Measurements from ENCODE around the gene CPAMD8.
"Not testable (repeated sequence)": the region's sequence is repeated elsewhere in the genome, so short reads cannot be mapped to it uniquely, and the experiment has no call there.

The CPAMD8 gene

GRCh38 chr19:17021328-17021727 lies 5.3 kb downstream of the CPAMD8 start:
- peaks cover 18% of the 10 kb centered on the region for H3K27me3 ChIP-seq (ENCODE audit: insufficient read depth, low read length)
- H3K36me3 ChIP-seq (ENCODE audit: insufficient read depth, low read depth, low read length), result no peaks in the 10 kb centered on the region; the same call in 1 of the 2 replicates
- no peak overlapping the region for H3K27ac ChIP-seq (ENCODE audit: low read length)
- H3K4me1 ChIP-seq (ENCODE audit: insufficient read depth, low read length), result peaks cover 5% of the 10 kb centered on the region; the same call in 1 of the 2 replicates
- no peaks in the 10 kb centered on the region; the same call in 1 of the 2 replicates for H3K9me3 ChIP-seq (ENCODE audit: insufficient read depth, low read depth, low read length)
- H3K9ac ChIP-seq (ENCODE audit: low read depth, low read length), result no peak overlapping the region
- H3K4me3 ChIP-seq (ENCODE audit: low read length), result no peak overlapping the region

DNA sequence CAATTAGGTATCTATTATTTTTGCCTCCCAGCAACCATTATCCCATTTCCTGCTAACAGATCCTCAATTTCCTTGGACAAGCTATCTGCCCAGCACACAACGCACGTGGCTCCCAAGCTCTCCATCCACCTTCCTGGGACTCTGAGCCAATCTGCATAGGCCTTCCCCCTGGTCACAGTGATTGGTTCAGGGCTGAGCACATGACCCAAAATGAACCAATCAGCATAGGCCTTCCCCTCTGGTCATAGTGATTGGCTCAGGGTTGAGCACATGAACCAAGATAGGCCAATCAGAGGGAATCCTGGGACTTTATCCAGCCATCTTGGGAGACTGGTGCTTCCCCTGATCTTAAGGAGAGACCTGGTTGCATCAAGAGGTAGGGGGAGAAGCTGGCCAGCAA lies 5.8 kb downstream of the CPAMD8 start:
- H3K4me3 ChIP-seq (ENCODE audit: low read length), result no peak overlapping the region
- H3K9me3 ChIP-seq (ENCODE audit: insufficient read depth, low read depth, low read length), result no peaks in the 10 kb centered on the region; the same call in 1 of the 2 replicates
- H3K36me3 ChIP-seq (ENCODE audit: insufficient read depth, low read depth, low read length), result no peaks in the 10 kb centered on the region; the same call in 1 of the 2 replicates
- H3K27ac ChIP-seq (ENCODE audit: low read length), result no peak overlapping the region
- H3K27me3 ChIP-seq (ENCODE audit: insufficient read depth, low read length), result peaks cover 13% of the 10 kb centered on the region
- H3K4me1 ChIP-seq (ENCODE audit: insufficient read depth, low read length), result peaks cover 5% of the 10 kb centered on the region; the same call in 1 of the 2 replicates
- H3K9ac ChIP-seq (ENCODE audit: low read depth, low read length), result no peak overlapping the region

- H3K36me3 ChIP-seq (ENCODE audit: insufficient read depth, low read depth, low read length), result no peaks in the 10 kb centered on the region; the same call in 1 of the 2 replicates
- H3K9me3 ChIP-seq (ENCODE audit: insufficient read depth, low read depth, low read length), result no peaks in the 10 kb centered on the region; the same call in 1 of the 2 replicates
- H3K27ac ChIP-seq (ENCODE audit: low read length), result no peak overlapping the region
- H3K4me3 ChIP-seq (ENCODE audit: low read length), result no peak overlapping the region
- peaks cover 9% of the 10 kb centered on the region for H3K27me3 ChIP-seq (ENCODE audit: insufficient read depth, low read length)
- no peak overlapping the region for H3K9ac ChIP-seq (ENCODE audit: low read depth, low read length)
- H3K4me1 ChIP-seq (ENCODE audit: insufficient read depth, low read length), result peaks cover under 1% of the 10 kb centered on the region; the same call in 1 of the 2 replicates
Measured at GRCh38 chr19:17020385-17020784, 6.2 kb downstream of the CPAMD8 start.

- H3K4me1 ChIP-seq (ENCODE audit: insufficient read depth, low read length); H3K9me3 ChIP-seq (ENCODE audit: insufficient read depth, low read depth, low read length); H3K9ac ChIP-seq (ENCODE audit: low read depth, low read length); H3K27me3 ChIP-seq (ENCODE audit: insufficient read depth, low read length); H3K27ac ChIP-seq (ENCODE audit: low read length); H3K36me3 ChIP-seq (ENCODE audit: insufficient read depth, low read depth, low read length); H3K4me3 ChIP-seq (ENCODE audit: low read length): not testable (repeated sequence)
Measured at GRCh38 chr19:17014212-17014861, 12.3 kb downstream of the CPAMD8 start.

- Histone ChIP-seq H3K27ac (ENCODE audit: low read length) (no peak overlapping the region), H3K9ac (ENCODE audit: low read depth, low read length) (no peak overlapping the region), H3K27me3 (ENCODE audit: insufficient read depth, low read length) (no peaks in the 10 kb centered on the region), H3K36me3 (ENCODE audit: insufficient read depth, low read depth, low read length) (no peaks in the 10 kb centered on the region), H3K4me1 (ENCODE audit: insufficient read depth, low read length) (no peaks in the 10 kb centered on the region), H3K4me3 (ENCODE audit: low read length) (no peak overlapping the region), H3K9me3 (ENCODE audit: insufficient read depth, low read depth, low read length) (no peaks in the 10 kb centered on the region)
Measured at GRCh38 chr19:17011485-17011884, 15.1 kb downstream of the CPAMD8 start.

DNA sequence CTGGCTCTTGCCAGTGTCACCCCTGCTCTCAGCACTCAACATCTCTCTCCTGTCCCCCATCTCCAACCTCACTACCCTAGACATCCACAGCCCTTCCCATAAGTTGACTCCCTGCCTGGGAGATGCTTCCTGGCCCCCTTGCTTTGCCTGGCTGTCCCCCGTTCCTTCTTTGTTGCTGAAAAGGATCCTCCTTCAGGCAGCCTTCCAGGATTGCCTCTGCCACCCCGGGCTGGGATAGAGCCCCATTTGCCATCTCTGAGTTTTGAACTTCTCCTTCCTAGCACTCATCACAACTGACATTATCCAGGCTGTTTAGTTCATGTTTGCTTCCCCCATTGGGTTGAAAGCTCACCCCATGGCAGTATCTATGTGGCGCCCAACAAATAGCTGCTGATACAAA lies 20.0 kb downstream of the CPAMD8 start:
- no peaks in the 10 kb centered on the region for H3K27me3 ChIP-seq (ENCODE audit: insufficient read depth, low read length)
- no peaks in the 10 kb centered on the region for H3K36me3 ChIP-seq (ENCODE audit: insufficient read depth, low read depth, low read length)
- no peaks in the 10 kb centered on the region for H3K4me1 ChIP-seq (ENCODE audit: insufficient read depth, low read length)
- H3K9me3 ChIP-seq (ENCODE audit: insufficient read depth, low read depth, low read length), result no peaks in the 10 kb centered on the region
- H3K4me3 ChIP-seq (ENCODE audit: low read length), result no peak overlapping the region
- H3K27ac ChIP-seq (ENCODE audit: low read length), result no peak overlapping the region
- H3K9ac ChIP-seq (ENCODE audit: low read depth, low read length), result no peak overlapping the region

DNA sequence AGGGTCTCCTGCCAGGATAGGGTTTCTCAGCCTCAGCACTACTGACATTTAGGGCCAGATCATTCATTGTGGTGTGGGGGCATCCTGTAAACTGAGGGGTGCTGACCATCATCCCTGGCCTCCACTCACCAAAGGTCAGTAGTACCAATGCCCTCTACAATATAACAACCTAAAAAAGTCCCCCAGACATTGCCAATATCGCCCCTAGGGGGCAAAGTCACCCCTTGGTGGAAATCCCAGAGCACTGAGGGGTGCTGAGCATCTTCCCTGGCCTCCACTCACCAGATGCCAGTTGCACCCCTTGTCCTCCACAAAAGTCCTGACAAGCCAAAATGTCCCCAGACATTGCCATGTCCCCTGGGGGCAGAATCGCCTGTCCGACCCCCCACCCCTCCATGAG lies 21.6 kb downstream of the CPAMD8 start:
- Histone ChIP-seq H3K4me3 (ENCODE audit: low read length) (no peak overlapping the region), H3K4me1 (ENCODE audit: insufficient read depth, low read length) (no peaks in the 10 kb centered on the region), H3K9ac (ENCODE audit: low read depth, low read length) (no peak overlapping the region), H3K27me3 (ENCODE audit: insufficient read depth, low read length) (no peaks in the 10 kb centered on the region), H3K36me3 (ENCODE audit: insufficient read depth, low read depth, low read length) (no peaks in the 10 kb centered on the region), H3K9me3 (ENCODE audit: insufficient read depth, low read depth, low read length) (no peaks in the 10 kb centered on the region), H3K27ac (ENCODE audit: low read length) (no peak overlapping the region)

DNA sequence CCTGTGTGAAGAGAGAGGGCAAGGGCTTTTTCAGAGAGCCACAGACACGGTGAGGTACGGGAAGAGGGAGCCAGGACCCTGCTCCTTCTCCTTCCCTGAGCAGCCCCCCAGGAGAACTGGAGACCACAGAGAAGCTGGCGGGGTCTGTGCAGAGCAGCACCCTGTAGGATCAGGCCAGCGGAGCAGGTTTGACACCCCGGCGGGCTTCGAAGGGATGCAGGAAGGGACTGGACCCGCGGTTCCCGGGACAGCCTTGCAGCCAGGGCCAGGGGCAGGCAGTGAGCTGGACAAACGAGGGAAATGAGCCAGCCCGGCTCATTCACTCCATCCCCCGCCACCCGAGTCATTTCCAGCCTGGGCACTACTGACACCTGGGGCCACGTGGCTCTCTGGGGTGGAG lies 22.2 kb downstream of the CPAMD8 start:
- H3K27me3 ChIP-seq (ENCODE audit: insufficient read depth, low read length), result no peaks in the 10 kb centered on the region
- no peaks in the 10 kb centered on the region for H3K36me3 ChIP-seq (ENCODE audit: insufficient read depth, low read depth, low read length)
- H3K27ac ChIP-seq (ENCODE audit: low read length), result no peak overlapping the region
- no peaks in the 10 kb centered on the region for H3K9me3 ChIP-seq (ENCODE audit: insufficient read depth, low read depth, low read length)
- H3K9ac ChIP-seq (ENCODE audit: low read depth, low read length), result no peak overlapping the region
- H3K4me1 ChIP-seq (ENCODE audit: insufficient read depth, low read length), result no peaks in the 10 kb centered on the region
- no peak overlapping the region for H3K4me3 ChIP-seq (ENCODE audit: low read length)

GRCh38 chr19:17002455-17002854 lies 24.2 kb downstream of the CPAMD8 start:
- Histone ChIP-seq H3K27ac (ENCODE audit: low read length) (no peak overlapping the region), H3K9ac (ENCODE audit: low read depth, low read length) (no peak overlapping the region), H3K4me1 (ENCODE audit: insufficient read depth, low read length) (no peaks in the 10 kb centered on the region), H3K9me3 (ENCODE audit: insufficient read depth, low read depth, low read length) (no peaks in the 10 kb centered on the region), H3K4me3 (ENCODE audit: low read length) (no peak overlapping the region), H3K27me3 (ENCODE audit: insufficient read depth, low read length) (no peaks in the 10 kb centered on the region), H3K36me3 (ENCODE audit: insufficient read depth, low read depth, low read length) (peaks cover 7% of the 10 kb centered on the region; the same call in 1 of the 2 replicates)

DNA sequence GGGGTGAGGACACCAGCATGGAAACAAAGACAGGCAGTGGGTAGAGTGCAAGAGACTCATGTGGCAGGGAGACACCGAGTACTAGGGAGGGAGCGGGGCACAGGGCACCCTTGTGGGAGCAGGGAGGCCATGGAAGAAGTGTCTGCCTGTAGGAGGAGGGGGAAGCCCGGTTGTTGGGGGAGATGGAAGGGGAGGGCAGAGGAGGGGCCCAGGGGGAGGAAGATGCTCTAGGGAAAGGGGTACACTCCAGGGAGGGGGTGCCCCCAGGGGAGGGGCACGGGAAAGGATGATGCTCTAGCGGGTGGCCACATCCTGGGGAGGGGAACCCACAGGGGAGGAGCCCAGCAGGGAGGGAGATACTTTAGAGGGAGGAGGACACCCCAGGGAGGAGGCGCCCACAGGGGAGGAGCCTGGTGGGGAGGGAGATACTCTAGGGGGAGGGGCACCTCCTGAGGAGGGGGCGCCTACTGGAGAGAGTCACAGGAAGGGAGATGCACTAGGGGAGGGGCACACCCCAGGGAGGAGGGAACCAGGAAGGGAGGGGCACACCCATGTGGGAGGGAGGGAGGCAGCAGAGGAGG lies 24.9 kb downstream of the CPAMD8 start:
- Histone ChIP-seq H3K9ac (ENCODE audit: low read depth, low read length) (no peak overlapping the region), H3K4me3 (ENCODE audit: low read length) (no peak overlapping the region), H3K27me3 (ENCODE audit: insufficient read depth, low read length) (no peaks in the 10 kb centered on the region), H3K9me3 (ENCODE audit: insufficient read depth, low read depth, low read length) (no peaks in the 10 kb centered on the region), H3K4me1 (ENCODE audit: insufficient read depth, low read length) (no peaks in the 10 kb centered on the region), H3K27ac (ENCODE audit: low read length) (no peak overlapping the region), H3K36me3 (ENCODE audit: insufficient read depth, low read depth, low read length) (peaks cover 7% of the 10 kb centered on the region; the same call in 1 of the 2 replicates)

DNA sequence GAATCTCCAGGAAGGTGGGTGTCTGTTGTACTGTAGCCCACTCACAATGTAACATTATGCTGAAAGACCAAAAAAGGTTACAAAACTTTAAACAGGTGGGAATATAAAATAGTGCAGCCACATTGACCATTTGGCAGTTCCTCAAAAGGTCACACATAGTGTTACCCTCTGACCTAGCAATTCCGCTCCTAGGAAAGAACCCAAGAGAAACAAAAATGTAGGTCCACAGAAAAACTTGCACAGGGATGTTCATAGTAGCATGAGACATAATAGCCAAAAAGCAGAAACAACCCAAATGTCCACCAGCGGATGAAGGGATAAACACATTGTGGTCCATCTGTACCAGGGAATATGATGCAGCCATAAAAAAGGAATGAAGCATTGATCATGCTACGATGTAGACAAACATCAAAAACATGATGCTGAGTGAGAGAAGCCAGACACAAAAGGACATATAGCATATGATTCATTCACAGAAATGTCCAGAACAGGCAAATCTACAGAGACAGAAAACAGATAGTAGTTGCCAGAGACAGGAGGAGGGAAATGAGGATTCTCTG lies 27.9 kb downstream of the CPAMD8 start:
- H3K27ac ChIP-seq (ENCODE audit: low read length), result no peak overlapping the region
- no peaks in the 10 kb centered on the region for H3K27me3 ChIP-seq (ENCODE audit: insufficient read depth, low read length)
- no peak overlapping the region for H3K4me3 ChIP-seq (ENCODE audit: low read length)
- H3K36me3 ChIP-seq (ENCODE audit: insufficient read depth, low read depth, low read length), result peaks cover 22% of the 10 kb centered on the region; the same call in 1 of the 2 replicates
- H3K4me1 ChIP-seq (ENCODE audit: insufficient read depth, low read length), result no peaks in the 10 kb centered on the region
- H3K9me3 ChIP-seq (ENCODE audit: insufficient read depth, low read depth, low read length), result peaks cover 3% of the 10 kb centered on the region; the same call in 1 of the 2 replicates
- no peak overlapping the region for H3K9ac ChIP-seq (ENCODE audit: low read depth, low read length)
